Parathyroid adenoma (tissue), 2 donors: Measurements from ENCODE around the gene GNB1L.
"Not testable (repeated sequence)": the region's sequence is repeated elsewhere in the genome, so short reads cannot be mapped to it uniquely, and the experiment has no call there.

Experiments used
- H2AFZ ChIP-seq: fragments of 300-600 bp; sonication (generic); one replicate; pipeline ENCODE4 v1.7.0; 2017; ENCODE audit warnings: antibody characterized with exemption, mild to moderate bottlenecking
- H3K27ac ChIP-seq: fragments of 300-600 bp; sonication (generic); one replicate; pipeline ENCODE4 v1.7.0; 2017
- H3K27me3 ChIP-seq: fragments of 300-600 bp; sonication (generic); one replicate; pipeline ENCODE4 v1.7.0; 2017; ENCODE audit warnings: low read length; ENCODE audit not compliant: control insufficient read depth, insufficient read depth
- H3K36me3 ChIP-seq: fragments of 300-600 bp; sonication (generic); one replicate; pipeline ENCODE4 v1.7.0; 2017; ENCODE audit warnings: low read length; ENCODE audit not compliant: control insufficient read depth, insufficient read depth
- H3K4me1 ChIP-seq: fragments of 300-600 bp; sonication (generic); one replicate; pipeline ENCODE4 v1.7.0; 2017; ENCODE audit warnings: control low read depth
- H3K4me2 ChIP-seq: fragments of 300-600 bp; sonication (generic); one replicate; pipeline ENCODE4 v1.7.0; 2017; ENCODE audit warnings: low read length
- H3K4me3 ChIP-seq: fragments of 300-600 bp; sonication (generic); one replicate; pipeline ENCODE4 v1.7.0; 2017; ENCODE audit warnings: low read depth, low read length
- H3K79me2 ChIP-seq: fragments of 300-600 bp; sonication (generic); one replicate; pipeline ENCODE4 v1.7.0; 2017; ENCODE audit warnings: control low read depth
- H3K9ac ChIP-seq: fragments of 300-600 bp; sonication (generic); one replicate; pipeline ENCODE4 v1.7.0; 2017; ENCODE audit warnings: mild to moderate bottlenecking
- H3K9me3 ChIP-seq: fragments of 300-600 bp; sonication (generic); one replicate; pipeline ENCODE4 v1.7.0; 2017; ENCODE audit warnings: low read length; ENCODE audit not compliant: control insufficient read depth
- CTCF ChIP-seq: fragments of 300-600 bp; sonication (generic); IDR thresholded peaks from one replicate; pipeline ENCODE4 v1.7.0; 2017; ENCODE audit warnings: antibody characterized with exemption, mild to moderate bottlenecking
- donor health status: primary hyperparathyroidism.

Gene GNB1L

GRCh38 chr22:19779685-19780268 is 74.9 kb downstream of the GNB1L start:
- no peak overlapping the region for H2AFZ ChIP-seq
- no peak overlapping the region for H3K4me3 ChIP-seq
- no peaks in the 10 kb centered on the region for H3K4me1 ChIP-seq
- no peaks in the 10 kb centered on the region for H3K27me3 ChIP-seq
- H3K9me3 ChIP-seq = no peaks in the 10 kb centered on the region
- no peak overlapping the region for H3K27ac ChIP-seq
- no peaks in the 10 kb centered on the region for H3K36me3 ChIP-seq
- no peaks in the 10 kb centered on the region for H3K79me2 ChIP-seq
- TF ChIP-seq CTCF = no peak
- H3K4me2 ChIP-seq = no peak overlapping the region
- no peak overlapping the region for H3K9ac ChIP-seq

GRCh38 chr22:19779011-19779421 is 75.7 kb downstream of the GNB1L start:
- no peaks in the 10 kb centered on the region for H3K9me3 ChIP-seq
- no peaks in the 10 kb centered on the region for H3K27me3 ChIP-seq
- no peak for TF ChIP-seq CTCF
- no peaks in the 10 kb centered on the region for H3K79me2 ChIP-seq
- no peak overlapping the region for H3K9ac ChIP-seq
- no peaks in the 10 kb centered on the region for H3K4me1 ChIP-seq
- H3K27ac ChIP-seq = no peak overlapping the region
- H3K4me3 ChIP-seq = no peak overlapping the region
- H2AFZ ChIP-seq = no peak overlapping the region
- no peak overlapping the region for H3K4me2 ChIP-seq
- H3K36me3 ChIP-seq = no peaks in the 10 kb centered on the region

DNA sequence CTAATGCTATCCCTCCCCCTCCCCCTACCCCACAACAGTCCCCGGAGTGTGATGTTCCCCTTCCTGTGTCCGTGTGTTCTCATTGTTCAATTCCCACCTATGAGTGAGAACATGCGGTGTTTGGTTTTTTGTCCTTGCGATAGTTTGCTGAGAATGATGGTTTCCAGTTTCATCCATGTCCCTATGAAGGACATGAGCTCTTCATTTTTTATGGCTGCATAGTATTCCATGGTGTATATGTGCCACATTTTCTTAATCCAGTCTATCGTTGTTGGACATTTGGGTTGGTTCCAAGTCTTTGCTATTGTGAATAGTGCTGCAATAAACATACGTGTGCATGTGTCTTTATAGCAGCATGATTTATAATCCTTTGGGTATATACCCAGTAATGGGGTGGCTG is 77.5 kb downstream of the GNB1L start:
- not testable (repeated sequence) for H3K9me3 ChIP-seq, H3K4me1 ChIP-seq, H3K4me2 ChIP-seq, H3K27ac ChIP-seq, H2AFZ ChIP-seq, H3K4me3 ChIP-seq, H3K79me2 ChIP-seq, H3K9ac ChIP-seq, H3K27me3 ChIP-seq, H3K36me3 ChIP-seq

DNA sequence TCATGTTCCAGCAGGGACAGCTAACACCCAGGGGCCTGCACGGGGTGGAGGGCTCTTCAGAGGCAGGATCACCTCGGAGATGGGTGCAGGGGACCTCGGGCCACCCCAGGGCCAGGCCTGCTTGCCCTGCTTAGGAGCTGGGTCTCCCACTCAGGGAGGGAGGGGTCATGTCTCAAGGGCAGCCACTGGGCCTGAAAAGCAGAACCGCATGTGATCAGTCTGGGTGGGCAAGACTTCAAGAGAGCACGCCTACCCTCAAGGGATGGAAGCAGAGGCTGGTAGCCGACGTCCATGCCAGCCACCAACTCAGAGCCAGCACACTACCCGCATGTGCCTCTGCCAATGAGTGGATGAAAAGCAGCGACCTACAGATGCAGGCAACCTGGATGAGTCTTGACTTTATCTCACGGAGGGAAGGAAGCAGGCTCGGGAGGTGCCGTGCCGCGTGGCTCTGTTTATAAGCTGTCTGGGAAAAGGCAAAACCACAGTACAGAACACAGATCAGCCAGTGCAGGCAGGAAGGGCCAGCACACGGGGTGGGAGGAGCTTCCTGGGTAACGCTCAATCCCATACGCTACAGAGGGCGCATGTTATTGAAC is 78.1 kb downstream of the GNB1L start:
- no peak for TF ChIP-seq CTCF
- Histone ChIP-seq H3K79me2 (no peaks in the 10 kb centered on the region), H3K4me3 (no peak overlapping the region), H3K4me2 (no peak overlapping the region), H3K4me1 (no peaks in the 10 kb centered on the region), H2AFZ (peak overlapping the region; percentile 22), H3K9ac (no peak overlapping the region), H3K9me3 (no peaks in the 10 kb centered on the region), H3K36me3 (no peaks in the 10 kb centered on the region), H3K27ac (no peak overlapping the region), H3K27me3 (no peaks in the 10 kb centered on the region)

DNA sequence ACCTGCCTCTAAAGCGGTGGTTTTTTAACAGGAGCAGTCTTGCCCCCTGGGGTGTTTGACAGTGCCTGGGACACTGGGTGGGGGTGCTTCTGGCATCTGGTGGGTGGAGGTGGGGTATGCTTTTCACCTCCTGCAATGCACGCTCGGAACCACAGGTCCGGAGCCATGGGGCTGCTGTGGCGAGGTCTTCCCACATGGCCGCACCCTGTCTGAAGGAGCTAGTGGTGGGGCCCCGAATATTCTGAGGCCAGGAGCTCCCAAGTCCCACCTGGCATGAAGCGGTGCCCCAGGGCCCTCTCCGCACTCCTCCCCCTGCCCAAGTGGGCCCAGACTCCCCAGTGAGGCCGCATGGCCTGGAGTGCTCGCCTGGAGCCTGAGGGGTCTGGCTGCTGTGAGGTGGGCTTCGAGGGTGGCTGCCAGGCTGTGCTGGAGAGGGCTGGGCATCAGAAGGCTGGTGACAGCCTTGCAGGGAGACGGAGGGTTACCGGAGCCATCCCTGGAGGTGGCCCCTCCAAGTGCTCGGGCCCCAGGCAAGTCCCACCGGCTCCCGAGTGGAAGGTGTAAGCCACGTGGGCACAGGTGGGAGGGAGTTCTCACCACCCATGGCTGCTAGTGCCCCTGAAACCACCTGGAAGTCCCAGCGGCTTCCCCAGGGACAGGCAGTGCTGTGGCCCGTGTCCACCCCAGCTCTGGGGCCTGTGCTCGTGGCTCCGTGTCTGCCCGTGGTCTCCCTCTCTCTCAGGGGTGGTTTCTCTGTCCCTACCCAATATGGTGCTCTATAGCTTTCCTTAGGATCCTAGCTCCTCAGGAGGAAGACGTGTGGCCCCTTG is 79.0 kb downstream of the GNB1L start:
- Histone ChIP-seq H3K27me3 (no peaks in the 10 kb centered on the region), H3K9me3 (no peaks in the 10 kb centered on the region)
- TF ChIP-seq CTCF = no peak

More for the DNA sequence above, 79.0 kb downstream of the GNB1L start:
- Histone ChIP-seq H3K27ac (no peak overlapping the region), H3K9ac (no peak overlapping the region), H3K36me3 (no peaks in the 10 kb centered on the region), H2AFZ (no peak overlapping the region), H3K79me2 (no peaks in the 10 kb centered on the region), H3K4me1 (no peaks in the 10 kb centered on the region), H3K4me2 (no peak overlapping the region), H3K4me3 (no peak overlapping the region)
